Common myeloid progenitor, CD34-positive (primary cell): ENCODE data around the gene LAIR2. TPM values are rescaled to one million over a fixed set of nuclear protein-coding genes. Genes with fewer than 3 reads are reported as not detected.

Source experiments
- CTCF ChIA-PET: fragments of 350-600 bp; sonication (Branson Sonifier 250); formaldehyde crosslinking; loops from one replicate; lab custom pipeline; 2021; ENCODE audit warnings: antibody characterized with exemption; lab: Charles Lee
- POLR2A ChIA-PET: fragments of 350-600 bp; sonication (Branson Sonifier 250); formaldehyde crosslinking; loops from one replicate; lab custom pipeline; 2021; ENCODE audit warnings: antibody characterized with exemption; lab: Charles Lee
- DNase-seq, 3 donors: peaks; one replicate each; pipeline versions ENCODE4 v3.0.0 to v3.0.0-alpha.2; 2013
- H3K27ac ChIP-seq, 2 experiments: 1 replicate in 1 of 2; 2 replicates in 1 of 2; pipeline ENCODE4 v1.7.0; 2013; ENCODE audit warnings: inconsistent platforms in 2 of 2, low read length in 2 of 2, mild to moderate bottlenecking in 2 of 2, low read depth in 1 of 2, moderate library complexity in 1 of 2; ENCODE audit not compliant: severe bottlenecking in 2 of 2, insufficient read depth in 1 of 2, poor library complexity in 1 of 2
- H3K27me3 ChIP-seq, 5 experiments: replicated peaks in 2 of 5; 1 replicate in 3 of 5; 2 replicates in 2 of 5; pipeline versions ENCODE4 v1.6.1 to v1.7.0; 2013; ENCODE audit warnings: low read length in 4 of 5, mild to moderate bottlenecking in 2 of 5, moderate library complexity in 2 of 5, inconsistent platforms in 1 of 5; ENCODE audit not compliant: insufficient read depth in 5 of 5, control insufficient read depth in 4 of 5
- H3K36me3 ChIP-seq, 4 experiments: 1 replicate in 2 of 4; 2 replicates in 2 of 4; pipeline versions ENCODE4 v1.6.1 to v1.7.0; 2013; ENCODE audit warnings: low read length in 3 of 4, control low read depth in 1 of 4, mild to moderate bottlenecking in 1 of 4; ENCODE audit not compliant: control insufficient read depth in 4 of 4, insufficient read depth in 4 of 4
- H3K4me1 ChIP-seq, 4 experiments: 1 replicate in 3 of 4; 2 replicates in 1 of 4; pipeline versions ENCODE4 v1.6.1 to v1.7.1; 2013; ENCODE audit warnings: low read length in 3 of 4, mild to moderate bottlenecking in 3 of 4, control low read depth in 1 of 4, inconsistent platforms in 1 of 4, moderate library complexity in 1 of 4; ENCODE audit not compliant: control insufficient read depth in 4 of 4, insufficient read depth in 4 of 4; ENCODE audit errors: control extremely low read depth in 1 of 4
- H3K4me3 ChIP-seq, 7 experiments: 1 replicate in 4 of 7; 2 replicates in 3 of 7; pipeline versions ENCODE4 v1.5.1 to v1.7.0; 2013; ENCODE audit warnings: mild to moderate bottlenecking in 7 of 7, low read length in 6 of 7, moderate library complexity in 6 of 7, inconsistent platforms in 2 of 7, low read depth in 2 of 7, control low read depth in 1 of 7; ENCODE audit not compliant: insufficient read depth in 4 of 7, control insufficient read depth in 1 of 7; ENCODE audit errors: extremely low read depth in 1 of 7
- H3K9me3 ChIP-seq, 5 experiments: 1 replicate in 4 of 5; 2 replicates in 1 of 5; pipeline versions ENCODE4 v1.6.1 to v1.7.1; 2013; ENCODE audit warnings: low read length in 4 of 5, mild to moderate bottlenecking in 2 of 5, inconsistent platforms in 1 of 5, low read depth in 1 of 5, moderate library complexity in 1 of 5; ENCODE audit not compliant: control insufficient read depth in 4 of 5, insufficient read depth in 2 of 5; ENCODE audit errors: control extremely low read depth in 1 of 5
- WGBS: methylation state at CpG from one replicate; pipeline ENCODE4 v1.1.5; 2013; ENCODE audit not compliant: insufficient coverage; 5-methylcytosine and 5-hydroxymethylcytosine counted together
- polyA plus RNA-seq: library from polyadenylated mRNA; unstranded; fragments of 120-200 nt; gene quantifications from one replicate; pipeline ENCODE4 v1.2.1, GENCODE V29; 2013

LAIR2 gene, protein sequence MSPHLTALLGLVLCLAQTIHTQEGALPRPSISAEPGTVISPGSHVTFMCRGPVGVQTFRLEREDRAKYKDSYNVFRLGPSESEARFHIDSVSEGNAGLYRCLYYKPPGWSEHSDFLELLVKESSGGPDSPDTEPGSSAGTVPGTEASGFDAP
- 0.20 TPM for polyA plus RNA-seq

DNA sequence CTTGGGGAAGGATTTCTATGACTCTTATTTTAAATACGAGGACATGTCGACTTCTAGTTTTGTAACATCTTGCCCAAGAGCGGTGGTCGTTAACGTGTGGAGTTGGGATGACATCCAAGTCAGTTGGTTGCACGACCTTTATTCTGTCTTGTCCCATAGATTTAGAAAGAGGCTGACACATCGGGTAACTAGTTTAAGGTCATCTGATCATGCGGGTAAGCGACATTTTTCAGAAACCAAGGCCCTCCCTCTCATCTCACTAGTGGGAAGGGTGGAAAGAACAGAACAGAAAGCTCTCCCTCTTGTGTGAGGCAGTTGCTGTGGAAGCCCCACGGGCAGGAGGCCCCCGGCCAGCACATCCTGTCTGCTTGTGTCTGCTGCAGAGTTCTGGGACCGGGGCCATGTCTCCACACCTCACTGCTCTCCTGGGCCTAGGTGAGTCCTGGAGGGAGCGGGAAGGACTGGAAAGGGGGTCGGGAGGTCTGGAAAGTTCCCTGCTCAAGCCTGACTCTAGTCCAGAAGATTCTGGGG lies at the start of gene LAIR2:
Gene LAIR2 (plus strand): TSS at position 314 of the 531 bp plus-strand sequence. CDS start 88 bp downstream, at position 402.
- POLR2A ChIA-PET, result no interaction called here
- no peaks in the 10 kb centered on the region for H3K9me3 ChIP-seq
- no peak within 1 kb of the TSS for H3K27ac ChIP-seq
- peaks cover 0 to 7% (median 1%) of the 10 kb centered on the region in 4 experiments for H3K4me1 ChIP-seq
- peak in 1 of 3 donors; percentile 16 for DNase-seq
- 55% methylated on average over 9 of the region's 14 CpGs for WGBS
- H3K4me3 ChIP-seq, result peak within 1 kb of the TSS in 1 of 7 experiments; percentile 64
- no peaks in the 10 kb centered on the region for H3K36me3 ChIP-seq
- CTCF ChIA-PET, result no interaction called here
- H3K27me3 ChIP-seq, result peaks cover 0 to 20% (median 3%) of the 10 kb centered on the region in 5 experiments

DNA sequence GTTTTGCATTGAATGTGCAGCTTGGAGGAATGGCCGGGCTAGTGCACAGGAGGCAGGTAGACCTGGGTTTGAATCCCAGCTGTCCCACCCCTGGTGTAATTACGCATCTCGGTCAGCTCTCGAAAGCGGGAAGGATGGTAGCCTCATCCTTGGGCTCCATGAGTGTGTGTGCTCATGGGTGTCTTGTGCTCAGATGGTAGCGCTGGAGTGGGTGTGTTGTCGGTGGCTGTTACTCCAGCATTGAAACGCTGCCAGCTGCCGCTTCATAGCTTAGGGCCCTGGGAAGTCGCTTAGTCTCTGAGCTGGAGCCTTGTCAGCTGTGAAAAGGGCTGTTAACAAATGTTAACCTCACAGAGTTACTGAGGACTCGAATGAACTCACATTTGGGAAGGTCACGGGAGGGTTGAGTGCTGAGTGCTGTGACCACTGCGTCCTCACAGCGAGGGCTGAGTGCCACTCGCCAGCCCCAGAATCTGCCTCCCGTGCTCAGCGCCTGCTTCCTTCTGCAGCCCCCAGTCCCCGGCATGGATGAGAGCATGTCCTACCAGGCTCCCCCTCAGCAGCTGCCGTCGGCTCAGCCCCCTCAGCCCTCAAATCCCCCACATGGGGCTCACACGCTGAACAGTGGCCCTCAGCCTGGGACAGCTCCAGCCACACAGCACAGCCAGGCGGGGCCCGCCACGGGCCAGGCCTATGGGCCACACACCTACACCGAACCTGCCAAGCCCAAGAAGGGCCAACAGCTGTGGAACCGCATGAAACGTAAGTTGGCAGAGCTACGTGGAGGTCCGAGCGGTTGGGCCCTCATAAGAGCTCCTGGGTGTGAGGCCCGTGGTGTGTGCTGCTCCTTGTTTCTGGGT lies 48.5 kb upstream of the LAIR2 start:
- H3K9me3 ChIP-seq, result no peaks in the 10 kb centered on the region
- H3K4me1 ChIP-seq, result peaks cover 7 to 24% (median 14%) of the 10 kb centered on the region in 4 experiments
- WGBS, result 96% methylated on average over 25 of the region's 31 CpGs
- H3K27ac ChIP-seq, result no peak overlapping the region
- POLR2A ChIA-PET, result interaction anchor here (1.4 kb wide), 1 partner anchor 8 kb away, joined by 7 read pairs; no protein-coding TSS in a partner anchor
- CTCF ChIA-PET, result interaction anchor here (1.1 to 2.5 kb wide), 4 partner anchors 9 to 39 kb away, joined by 3 to 10 read pairs (median 7); partner anchors contain the start of genes LENG9 and TTYH1
- H3K36me3 ChIP-seq, result peaks cover 18 to 83% (median 63%) of the 10 kb centered on the region in 4 experiments
- no peaks in the 10 kb centered on the region for H3K27me3 ChIP-seq
- H3K4me3 ChIP-seq, result no peak overlapping the region
- DNase-seq, result no peak

DNA sequence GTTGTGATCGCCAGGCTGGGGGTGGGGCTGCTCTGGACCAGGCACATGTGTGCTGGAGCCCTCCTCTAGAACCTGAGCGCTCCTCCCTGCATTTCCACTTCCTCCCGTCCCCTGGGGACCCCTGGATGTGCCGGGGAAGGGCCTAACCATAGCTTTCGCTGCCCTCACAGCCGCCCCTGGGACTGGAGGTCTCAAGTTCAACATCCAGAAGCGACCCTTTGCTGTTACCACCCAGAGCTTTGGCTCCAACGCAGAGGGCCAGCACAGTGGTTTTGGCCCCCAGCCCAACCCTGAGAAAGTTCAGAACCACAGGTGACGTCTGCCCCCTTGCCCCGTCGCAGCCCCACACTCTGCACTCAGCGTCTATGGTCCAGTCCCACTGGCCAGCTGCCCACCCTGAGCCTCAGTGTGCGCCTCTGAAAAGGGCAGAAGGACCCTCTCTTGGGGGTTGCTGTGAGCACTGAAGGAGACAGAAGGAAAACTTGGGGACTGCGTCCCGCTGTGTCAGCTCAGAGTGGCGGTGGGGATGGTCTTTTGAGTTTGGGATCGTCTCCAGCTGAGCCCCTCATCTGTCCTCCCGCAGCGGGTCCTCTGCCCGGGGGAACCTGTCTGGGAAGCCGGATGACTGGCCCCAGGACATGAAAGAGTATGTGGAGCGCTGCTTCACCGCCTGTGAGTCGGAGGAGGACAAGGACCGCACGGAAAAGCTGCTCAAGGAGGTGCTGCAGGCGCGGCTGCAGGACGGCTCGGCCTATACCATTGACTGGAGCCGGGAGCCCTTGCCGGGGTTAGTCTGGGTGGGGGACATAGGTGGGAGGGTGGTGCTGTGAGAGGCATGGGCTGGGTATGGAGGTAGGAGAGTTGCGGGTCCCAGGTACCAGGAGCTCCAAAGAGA lies 47.6 kb upstream of the LAIR2 start:
- H3K27me3 ChIP-seq, result no peaks in the 10 kb centered on the region
- peaks cover 4 to 28% (median 14%) of the 10 kb centered on the region in 4 experiments for H3K4me1 ChIP-seq
- H3K27ac ChIP-seq, result no peak overlapping the region
- H3K9me3 ChIP-seq, result no peaks in the 10 kb centered on the region
- CTCF ChIA-PET, result interaction anchor here (0.9 to 2.5 kb wide), 3 partner anchors 8 to 33 kb away, joined by 3 to 10 read pairs (median 10); partner anchors contain the start of gene LENG9
- H3K4me3 ChIP-seq, result no peak overlapping the region
- WGBS, result 97% methylated on average over 33 of the region's 33 CpGs
- POLR2A ChIA-PET, result no interaction called here
- peaks cover 18 to 92% (median 71%) of the 10 kb centered on the region in 4 experiments for H3K36me3 ChIP-seq
- DNase-seq, result no peak

DNA sequence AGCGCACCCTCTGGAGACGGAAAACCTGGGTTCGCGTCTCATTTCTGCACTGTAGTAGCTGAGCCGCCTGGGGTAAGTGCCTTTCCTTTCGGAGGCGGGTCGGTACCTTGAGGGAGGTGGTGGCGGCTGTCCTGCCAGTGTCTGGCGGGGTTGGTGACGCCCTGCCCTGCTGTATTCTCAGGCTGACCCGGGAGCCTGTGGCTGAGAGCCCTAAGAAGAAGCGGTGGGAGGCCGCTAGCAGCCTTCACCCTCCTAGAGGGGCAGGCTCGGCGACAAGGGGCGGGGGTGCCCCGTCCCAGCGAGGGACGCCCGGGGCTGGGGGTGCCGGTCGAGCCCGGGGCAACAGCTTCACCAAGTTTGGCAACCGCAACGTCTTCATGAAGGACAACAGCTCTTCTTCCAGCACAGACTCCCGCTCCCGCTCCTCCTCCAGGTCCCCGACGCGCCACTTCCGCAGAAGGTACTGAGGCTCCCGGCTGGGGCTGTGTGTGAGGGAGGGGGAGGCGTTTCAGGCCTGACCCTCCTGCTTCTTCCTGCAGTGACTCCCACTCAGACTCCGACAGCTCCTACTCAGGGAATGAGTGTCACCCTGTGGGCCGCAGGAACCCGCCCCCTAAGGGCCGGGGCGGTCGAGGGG lies 46.7 kb upstream of the LAIR2 start:
- Histone ChIP-seq H3K27ac (no peak overlapping the region), H3K4me1 (peaks cover 0 to 23% (median 9%) of the 10 kb centered on the region in 4 experiments), H3K36me3 (peaks cover 18 to 96% (median 74%) of the 10 kb centered on the region in 4 experiments), H3K4me3 (no peak overlapping the region), H3K27me3 (no peaks in the 10 kb centered on the region), H3K9me3 (no peaks in the 10 kb centered on the region)
- CTCF ChIA-PET, result interaction anchor here (0.9 kb wide), 1 partner anchor 34 kb away, joined by 3 read pairs; no protein-coding TSS in a partner anchor
- DNase-seq, result no peak
- 97% methylated on average over 28 of the region's 40 CpGs for WGBS
- POLR2A ChIA-PET, result no interaction called here

DNA sequence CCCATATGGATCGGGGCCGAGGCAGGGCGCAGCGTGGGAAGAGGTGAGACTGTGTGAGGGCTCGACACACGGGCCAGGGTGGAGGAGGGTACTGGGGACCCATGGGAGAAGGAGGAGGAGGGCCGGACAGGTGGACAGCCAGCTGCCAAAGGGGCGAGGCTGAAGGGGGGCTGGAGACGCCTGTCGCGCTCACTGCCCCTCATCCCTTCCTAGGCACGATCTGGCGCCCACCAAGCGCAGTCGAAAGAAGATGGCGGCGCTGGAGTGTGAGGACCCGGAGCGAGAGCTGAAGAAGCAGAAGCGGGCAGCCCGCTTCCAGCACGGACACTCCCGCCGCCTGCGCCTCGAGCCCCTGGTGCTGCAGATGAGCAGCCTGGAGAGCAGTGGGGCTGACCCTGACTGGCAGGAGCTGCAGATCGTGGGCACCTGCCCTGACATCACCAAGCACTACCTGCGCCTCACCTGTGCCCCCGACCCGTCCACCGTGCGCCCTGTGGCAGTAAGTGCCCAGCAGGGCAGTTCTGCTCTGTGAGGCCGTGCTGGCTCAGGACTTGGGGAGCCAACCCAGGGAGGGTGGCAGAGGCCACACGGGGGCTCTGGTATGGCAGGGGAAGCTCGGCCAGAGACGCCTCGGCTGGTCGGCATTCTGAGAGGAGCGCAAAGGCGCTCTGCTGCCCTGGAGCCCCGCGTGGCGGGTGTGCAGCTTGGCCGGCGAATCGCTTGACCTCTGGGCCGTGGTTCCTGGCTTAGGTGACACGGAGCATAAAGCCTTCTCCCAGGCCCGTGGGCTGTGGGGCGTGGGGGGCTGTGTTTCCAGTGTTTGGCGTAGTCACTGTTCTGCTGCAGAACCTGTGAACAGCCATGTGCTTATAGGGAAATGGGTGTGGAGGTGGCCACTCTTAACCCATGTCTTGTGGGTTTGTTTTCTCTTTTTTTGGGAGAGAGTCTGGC lies 45.9 kb upstream of the LAIR2 start:
- peaks cover 0 to 16% (median 7%) of the 10 kb centered on the region in 4 experiments for H3K4me1 ChIP-seq

More for the DNA sequence above, 45.9 kb upstream of the LAIR2 start:
- Histone ChIP-seq H3K27me3 (no peaks in the 10 kb centered on the region), H3K9me3 (no peaks in the 10 kb centered on the region), H3K27ac (no peak overlapping the region), H3K4me3 (no peak overlapping the region), H3K36me3 (peaks cover 13 to 96% (median 74%) of the 10 kb centered on the region in 4 experiments)
- DNase-seq, result no peak
- ChIA-PET CTCF (no interaction called here), POLR2A (no interaction called here)
- 97% methylated on average over 51 of the region's 51 CpGs for WGBS
